ENCODE results near the gene HSPG2.

Gene HSPG2

DNA sequence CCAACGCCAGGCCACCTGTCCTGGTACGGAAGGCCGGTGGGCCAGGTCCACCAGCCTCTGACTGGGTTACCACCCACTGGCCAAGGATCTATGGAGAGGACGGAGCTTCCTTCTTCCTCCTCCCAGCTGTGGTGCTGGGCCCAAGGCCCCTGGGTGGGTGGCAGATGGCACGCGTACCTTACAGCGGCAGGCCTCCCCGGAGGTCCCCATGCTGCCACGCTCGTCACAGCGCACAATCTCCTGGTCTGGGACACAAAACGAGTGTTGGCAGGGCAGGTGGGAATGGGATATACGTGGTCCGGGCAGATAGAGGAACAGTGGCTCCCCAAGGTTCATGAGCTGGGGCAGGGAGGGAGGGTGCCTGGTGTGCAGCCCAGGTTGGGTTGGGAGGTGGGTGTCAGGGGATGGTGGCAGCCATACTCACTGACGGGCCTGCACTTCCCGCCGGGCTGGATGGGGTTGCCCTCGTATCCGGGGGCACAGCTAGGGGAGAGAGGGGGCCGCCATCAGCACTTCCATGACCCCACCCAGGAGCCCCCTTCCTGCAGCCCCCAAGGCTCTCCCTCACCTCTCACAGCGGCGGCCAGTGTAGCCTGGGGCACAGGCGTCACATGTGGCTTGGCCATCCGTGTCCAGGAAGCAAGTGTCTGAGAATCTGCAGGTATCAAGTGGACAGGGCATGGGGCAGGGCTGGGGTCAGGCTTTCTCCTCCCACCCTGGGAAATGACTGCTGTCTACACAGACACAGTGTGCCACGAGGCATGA, 58.9 kb downstream of the HSPG2 start:
- DNase-seq: no peak

DNA sequence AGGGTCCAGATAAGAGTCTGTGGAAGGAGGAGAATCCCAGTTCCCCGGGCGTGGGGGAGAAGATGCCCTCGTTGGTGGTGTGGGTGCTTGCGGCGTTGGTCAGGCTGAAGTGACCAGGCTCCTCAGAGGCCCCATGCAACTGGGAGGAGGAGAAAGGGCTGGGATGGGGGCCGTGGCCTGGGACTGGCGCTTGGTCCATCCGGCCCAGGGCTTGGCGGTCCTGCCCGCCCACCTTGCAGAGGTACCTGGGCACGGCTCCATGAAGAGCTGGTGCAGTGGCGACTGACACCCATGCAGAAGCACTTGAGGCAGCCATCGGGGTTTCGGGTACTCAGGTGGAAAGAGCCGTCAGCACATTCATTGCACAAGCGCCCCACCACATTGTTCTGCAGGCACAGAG, 60.8 kb downstream of the HSPG2 start:
- DNase-seq: no peak

DNA sequence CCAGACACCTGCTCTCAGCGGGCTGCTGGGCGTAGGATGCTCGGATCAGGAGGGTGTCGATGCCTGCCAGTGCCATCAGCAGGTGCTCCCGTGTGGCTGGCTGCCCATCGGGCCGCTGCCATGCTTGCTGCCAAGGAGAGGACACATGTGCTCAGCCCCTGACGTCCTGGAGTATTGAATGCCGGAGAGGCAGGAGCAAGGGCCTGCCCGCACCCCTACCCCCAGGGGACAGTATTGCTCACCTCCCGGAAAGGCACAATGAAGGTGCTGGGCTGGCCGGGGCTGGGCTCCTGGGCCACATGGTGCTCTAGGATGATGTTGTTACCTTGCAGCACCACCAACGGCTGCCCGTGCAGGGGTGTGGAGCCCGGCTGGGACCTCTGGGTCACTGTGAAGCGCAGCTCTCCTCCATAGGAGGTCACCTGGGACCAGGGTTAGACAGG, 61.5 kb downstream of the HSPG2 start:
- DNase-seq: no peak

DNA sequence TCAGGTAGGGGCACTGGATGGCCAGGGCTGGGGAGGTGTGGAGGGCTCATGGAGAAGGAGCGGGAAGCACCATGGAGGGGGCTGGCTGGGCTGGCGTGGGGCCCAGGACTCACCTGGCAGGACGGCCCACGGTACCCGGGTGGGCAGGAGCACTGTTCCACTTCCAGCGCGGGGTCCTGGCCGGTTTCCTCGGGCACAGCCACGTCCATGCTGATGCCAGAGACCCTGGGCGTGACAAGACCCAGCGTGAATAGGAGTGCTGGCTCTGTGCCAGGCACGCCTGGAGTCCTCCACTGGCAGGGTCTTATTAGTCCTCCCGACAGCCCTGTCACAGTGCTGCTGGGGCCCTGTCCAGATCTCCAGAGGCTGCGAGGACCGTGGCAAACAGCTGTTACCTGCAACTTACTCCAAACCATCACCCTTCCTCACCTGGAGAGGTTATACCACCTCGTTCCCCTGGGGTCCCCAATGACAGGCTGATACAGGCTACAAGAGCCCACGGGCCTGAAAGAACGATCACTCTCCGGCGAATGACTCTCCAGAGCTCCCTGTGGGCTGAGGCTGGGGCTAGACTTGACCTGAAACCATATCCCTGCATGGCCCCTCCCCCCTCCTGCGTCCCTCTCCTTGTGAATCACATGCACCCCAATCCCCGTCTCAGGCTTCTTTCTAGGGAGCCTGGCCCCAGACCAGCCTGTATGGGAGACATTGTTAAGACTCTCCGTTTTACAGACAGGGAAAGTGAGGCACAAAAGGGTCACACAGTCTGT, 62.1 kb downstream of the HSPG2 start:
- no peak for DNase-seq

DNA sequence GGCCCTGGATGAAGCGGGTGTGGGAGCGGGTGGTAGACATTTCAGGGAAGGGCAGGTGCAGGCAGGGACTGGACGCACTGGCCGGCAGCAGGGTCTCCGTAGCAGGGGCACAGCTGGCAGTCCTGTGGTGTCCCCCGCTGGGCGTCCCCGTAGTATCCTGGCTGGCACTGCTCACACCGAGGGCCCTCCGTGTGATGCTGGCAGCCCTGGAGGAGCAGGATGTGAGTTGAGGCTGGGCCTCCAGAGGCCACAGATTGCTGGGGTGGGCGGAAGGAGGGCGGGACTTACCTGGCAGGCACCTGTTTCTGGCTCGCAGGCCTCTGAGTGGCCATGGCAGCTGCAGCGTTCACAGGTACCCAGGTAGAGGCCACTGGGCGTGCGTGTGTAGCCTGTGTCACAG, 62.8 kb downstream of the HSPG2 start:
- DNase-seq: no peak

DNA sequence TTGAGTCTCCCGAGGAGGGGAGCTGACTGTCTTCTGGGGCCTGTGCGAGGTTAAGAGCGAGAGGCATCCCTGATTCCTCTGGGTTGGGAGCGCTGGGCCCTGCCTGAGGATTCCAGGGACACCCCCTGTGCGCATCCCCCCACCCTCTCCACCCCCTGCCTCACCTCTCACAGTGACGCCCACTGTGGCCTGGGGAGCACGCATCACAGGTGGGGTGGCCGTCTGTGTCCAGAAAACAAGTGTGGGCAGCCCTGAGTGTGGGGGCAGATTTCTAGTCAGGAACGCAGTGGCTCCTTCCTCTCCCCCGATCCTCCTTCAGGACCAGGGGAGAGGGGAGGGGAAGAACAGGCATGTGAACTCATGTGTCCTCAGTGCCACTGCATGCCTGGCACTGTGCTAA, 63.3 kb downstream of the HSPG2 start:
- DNase-seq: no peak

DNA sequence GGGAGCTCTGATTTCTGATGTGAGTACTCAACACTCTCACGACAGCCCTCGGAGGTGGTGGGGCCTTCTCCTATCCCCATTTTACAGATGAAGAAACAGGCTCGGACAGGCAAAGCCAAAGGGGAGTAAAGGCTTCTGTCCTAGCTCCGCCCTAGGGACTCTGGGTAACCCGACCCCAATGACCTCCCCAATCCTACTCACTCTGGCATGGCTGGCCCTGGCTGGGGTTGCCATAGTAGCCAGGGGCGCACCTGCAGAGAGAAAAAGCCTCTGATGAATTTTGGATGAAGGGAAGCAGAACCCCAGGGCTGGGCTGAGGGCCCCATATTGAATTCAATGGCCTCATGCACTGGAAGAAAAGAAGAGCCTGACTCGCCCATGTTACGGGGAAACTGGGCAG, 63.9 kb downstream of the HSPG2 start:
- DNase-seq: no peak

DNA sequence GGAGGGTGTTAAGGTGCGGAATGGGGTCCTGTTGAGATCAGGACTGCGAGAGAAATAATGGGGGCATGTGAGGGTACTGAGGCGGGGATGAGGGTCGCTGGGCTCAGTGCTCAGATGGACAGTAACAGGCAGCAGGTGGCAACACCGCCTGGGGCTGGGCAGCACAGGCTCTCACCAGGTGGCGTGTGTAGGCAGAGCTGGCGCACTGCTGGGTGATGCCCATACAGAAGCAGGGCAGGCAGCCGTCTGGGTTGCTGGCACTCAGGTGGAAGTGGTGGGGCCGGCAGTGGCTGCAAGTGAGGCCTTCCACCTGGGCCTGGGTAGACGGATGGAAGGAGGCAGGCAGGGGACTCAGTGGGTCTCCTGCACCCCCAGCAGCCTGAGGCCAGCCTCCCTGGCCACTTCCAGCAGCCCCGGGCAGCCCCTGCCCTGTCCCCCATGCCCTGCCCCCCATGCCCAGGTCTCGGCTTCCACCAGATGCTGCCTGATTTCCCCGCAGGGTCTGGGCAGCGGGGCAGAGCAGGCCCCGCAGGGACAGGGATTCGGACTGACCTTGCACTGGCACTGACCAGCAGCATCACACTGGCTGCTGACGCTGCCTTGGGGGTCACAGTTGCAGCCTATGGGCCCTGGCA, 64.5 kb downstream of the HSPG2 start:
- no peak for DNase-seq

DNA sequence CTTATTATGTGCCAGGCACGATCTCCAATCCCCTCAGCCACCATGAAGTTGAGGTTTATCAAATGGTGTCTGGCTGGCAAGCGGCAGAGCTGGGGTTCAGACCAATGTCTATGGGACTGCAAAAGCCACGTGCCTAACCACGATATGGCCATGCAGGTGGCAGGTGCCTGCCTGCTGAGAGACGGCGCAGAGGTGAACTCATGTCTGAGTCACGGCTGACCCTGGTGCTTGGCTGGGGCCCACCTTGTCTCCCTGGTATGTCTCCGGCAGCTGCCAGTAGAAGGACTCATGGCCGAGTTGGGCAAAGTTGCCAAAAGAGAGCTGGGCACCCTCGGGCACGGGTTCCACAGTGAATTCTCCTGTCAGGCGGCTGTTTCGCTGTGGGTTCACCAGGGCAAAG, 65.2 kb downstream of the HSPG2 start:
- no peak for DNase-seq

DNA sequence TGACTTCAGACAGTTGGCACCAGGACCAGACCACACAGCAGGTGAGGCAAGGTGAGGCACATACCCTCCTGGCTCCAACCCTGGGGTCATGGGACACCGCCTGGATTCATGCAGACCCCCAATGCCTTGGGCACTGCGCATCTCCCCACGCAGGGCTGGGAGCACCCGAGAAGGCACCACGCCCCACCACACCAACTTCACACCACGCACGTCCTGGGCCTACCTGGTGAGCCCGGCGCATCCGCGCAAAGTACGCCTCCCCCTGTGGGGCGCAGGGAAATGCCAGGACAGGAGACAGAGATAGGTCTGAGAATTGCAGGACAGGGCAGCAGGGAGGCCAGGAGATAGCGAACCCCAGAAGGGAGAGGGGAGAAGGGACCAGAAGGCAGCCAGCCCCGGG, 66.5 kb downstream of the HSPG2 start:
- DNase-seq: no peak

DNA sequence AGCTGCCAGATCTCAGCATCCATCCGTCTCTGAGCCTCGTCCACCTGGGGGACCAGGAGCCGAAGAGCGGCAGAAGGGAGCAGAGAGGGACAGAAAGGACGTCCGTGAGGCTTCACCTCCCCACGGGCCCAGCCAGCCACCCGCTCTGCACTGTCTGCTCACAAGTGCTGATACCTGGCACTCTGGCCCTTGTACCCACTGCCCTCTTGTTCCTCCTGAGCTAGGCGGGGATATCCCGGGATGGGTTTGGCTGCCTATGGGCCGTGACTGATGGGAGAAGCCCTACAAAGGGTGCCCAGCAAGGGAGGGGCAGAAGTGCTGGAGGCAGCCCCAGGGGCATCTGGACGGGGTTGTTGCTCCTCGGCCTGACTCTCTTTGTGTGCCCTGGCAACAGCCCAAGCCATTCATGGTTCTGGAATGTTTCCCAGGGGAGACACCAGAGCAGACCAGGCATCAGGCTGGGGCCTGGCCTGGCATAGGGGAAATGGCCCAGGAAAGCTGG, 67.4 kb downstream of the HSPG2 start:
- no peak for DNase-seq

DNA sequence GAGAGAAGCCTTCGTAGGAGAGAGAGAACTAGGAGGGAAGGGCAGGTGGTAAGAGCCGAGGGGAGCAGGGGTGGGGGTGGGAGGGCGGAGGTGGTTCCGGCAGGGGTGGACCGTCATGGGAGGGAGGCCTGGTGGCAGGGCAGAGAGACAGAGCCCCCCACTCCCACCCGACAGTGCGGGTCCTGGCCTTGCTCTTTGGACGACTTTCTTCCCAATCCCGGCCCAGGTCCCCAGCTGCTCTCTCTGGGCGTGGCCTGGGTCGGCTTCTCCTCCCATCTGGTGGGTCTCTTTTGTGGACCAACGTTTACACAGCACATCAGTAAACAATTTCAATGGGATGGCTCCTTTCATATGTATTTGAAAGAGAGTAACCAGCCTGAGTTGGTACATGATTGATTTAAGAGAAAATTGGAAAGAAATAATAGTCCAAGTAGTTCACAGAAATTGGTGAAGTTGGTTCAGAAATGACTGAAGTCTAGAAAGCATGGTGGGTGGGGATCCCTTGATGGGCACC, 68.1 kb downstream of the HSPG2 start:
- no peak for DNase-seq

DNA sequence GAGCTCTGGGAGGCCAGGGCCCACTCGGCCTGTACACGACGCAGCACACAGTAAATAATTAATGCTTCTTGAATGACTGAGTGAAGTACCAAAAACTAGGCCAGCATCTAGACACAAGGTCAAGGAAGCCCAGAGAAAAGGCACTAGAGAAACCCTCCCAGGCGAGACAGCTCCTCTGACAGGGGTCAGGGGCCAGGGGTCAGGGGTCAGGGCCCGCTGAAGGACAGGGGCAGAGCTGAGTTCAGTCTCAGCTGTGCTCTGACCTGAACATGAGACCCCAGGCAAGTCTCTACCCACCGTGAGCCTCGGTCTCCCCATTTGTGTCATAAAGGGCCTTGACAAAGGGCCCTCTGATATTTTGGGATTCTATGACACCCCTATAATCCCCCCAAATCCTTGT, 68.6 kb downstream of the HSPG2 start:
- no peak for DNase-seq

DNA sequence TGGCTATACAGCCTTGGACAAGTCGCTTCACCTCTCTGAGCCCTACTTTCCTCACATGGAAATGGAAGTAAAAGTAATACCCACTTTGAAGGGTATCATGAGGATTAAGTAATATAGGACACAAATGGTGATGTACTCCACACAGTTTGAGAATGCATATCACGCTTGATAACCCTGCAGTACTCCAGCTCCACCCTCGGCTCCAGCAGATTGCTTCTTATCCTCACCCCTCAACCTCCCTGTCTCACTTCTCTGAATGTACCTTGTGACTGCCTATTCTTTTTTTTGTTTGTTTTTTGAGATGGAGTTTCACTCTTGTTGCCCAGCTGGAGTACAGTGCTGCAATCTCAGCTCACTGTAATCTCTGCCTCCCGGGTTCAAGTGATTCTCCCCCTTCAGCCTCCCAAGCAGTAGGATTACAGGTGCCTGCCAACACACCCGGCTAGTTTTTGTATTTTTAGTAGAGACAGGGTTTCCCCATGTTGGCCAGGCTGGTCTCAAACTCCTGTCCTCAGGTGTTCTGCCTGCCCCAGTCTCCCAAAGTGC, 69.6 kb downstream of the HSPG2 start:
- no peak for DNase-seq

DNA sequence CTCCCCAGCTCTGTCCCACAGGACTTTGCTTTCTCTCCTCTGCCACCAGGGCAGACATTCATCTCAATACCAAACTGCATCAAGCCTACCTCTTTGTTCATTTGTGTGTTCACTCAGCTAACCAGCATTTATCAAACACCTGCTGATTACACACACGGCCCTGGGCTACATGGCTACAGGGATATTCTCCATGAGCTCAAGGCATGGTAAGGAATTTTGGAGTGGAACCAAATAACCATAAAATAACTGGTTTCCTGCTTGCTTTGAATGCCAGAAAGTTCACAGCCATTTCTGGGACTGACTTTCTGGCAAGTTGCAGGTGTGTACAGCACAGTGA, 70.4 kb downstream of the HSPG2 start:
- DNase-seq: no peak

DNA sequence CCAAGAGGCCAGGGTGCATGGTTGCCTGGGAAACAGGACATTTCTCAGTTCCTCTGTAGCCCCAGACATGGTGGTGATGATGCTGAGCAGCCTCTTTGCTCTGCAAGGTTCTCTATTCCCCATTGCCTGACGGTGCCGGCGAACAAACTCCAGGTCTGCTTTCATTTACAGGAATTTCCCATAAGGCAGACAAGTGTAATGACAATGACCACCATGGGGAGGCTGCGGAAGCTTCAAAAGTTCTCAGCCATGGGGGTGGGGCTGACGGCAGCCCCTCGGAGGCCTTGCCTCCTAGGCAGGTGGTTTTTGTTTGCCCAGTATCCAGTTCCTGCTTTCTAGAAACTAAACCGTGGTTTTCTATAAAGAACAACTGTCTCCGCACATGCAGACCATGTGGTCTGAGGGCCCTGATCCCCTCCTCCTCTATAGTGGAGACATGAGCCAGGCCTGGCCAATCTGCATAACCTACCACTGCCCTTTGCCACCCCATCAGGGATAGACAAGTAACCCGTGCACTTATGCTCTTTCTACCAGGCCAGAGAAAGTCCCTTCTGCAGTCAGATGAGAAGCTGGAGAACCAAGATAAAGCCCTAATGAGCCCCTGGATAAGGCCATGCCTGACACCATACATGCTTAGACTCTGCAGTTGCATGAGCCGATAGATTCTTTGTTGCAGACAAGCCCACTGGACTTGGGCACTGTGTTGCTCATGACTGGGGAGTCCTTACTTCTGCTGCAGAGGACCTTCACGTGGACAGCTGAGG, 71.0 kb downstream of the HSPG2 start:
- DNase-seq: peak; percentile 11

DNA sequence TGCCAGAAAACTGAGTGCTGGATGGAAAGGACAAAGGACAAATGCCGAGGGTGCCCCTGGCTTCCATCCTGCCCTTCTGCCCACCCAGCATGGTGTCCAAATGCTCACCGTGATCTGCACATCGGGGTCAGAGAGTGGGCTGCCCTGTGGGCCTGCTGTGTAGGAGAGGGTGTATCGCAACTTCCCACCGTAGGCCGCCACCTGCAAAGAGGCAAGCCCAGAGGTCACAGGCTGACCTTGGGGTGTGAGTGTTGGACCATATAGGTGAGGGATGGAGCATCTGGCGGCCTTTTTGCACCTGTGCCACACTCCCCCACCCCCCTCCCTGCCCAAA, 71.5 kb downstream of the HSPG2 start:
- no peak for DNase-seq

DNA sequence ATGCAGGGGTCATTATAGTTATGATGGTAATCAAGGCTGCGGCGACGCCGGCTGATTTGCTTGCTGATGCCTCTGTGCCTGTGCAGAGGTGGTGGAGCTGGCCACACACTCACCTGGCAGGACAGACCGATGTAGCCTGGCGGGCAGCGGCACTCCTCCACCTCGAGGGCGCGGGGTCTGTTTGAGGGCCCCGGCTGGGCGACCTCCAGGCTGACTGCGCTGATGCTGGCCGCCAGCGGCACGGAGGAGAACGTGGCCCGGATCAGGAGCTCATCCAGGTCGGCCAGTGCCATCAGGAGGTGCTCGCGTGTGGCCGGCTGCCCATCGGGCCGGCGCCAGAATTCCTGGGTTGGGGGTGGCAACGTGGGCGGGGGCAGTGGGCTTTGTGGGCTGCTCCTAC, 72.4 kb downstream of the HSPG2 start:
- DNase-seq: no peak

DNA sequence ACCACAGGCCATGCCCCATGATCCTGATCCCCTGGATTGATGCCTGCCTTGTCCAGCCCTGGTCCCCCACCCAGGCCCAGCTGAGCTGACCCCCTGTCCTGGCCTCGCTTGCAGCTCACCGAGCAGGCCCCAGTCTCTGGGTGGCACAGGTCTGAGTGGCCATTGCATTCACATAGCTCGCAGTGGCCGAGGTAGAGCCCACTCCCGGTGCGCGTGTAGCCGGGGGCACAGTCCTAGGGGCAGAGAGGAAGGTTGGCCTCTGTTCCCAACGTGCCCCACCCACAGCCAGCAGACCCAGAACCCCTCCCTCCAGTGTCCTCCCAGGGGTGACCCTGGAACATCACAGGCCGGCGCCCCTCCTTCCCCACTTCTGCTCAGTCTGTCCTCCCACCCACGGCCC, 73.1 kb downstream of the HSPG2 start:
- DNase-seq: no peak

DNA sequence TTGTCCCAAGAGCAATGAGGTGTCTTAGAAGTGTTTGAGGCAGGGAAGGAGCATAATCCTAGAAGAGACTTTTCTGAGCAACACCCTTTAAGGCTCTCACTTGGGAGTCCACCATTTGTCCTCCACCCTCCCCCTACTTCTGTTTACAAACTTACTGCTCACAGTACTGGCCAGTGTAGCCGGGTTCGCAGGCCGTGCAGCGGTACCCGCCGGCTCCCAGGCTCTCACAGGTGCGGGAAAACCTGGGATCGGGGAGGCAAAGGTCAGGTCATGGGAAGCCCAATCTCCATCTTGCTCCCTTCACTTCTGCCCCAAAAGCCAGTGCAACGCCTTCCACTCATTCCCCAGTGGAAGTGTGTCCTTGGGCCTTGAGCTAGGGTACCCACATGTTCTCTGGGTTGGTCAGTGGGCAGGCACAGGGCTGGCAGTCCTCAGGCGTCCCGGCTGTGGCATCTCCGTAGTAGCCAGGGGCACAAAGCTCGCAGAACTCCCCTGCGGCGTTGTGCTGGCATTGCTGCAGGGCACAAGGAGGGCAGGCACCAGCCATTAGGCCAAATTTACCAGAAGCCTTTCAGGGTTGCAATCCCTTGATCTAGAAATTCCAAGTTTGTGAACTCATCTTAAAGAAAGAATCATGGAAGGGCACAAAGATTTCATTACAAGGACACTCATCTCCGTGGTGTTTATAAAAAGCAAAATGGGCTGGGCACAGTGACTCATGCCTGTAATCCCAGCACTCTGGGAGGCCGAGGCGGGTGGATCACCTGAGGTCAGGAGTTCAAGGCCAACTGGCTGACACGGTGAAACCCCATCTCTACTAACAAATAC, 75.3 kb downstream of the HSPG2 start:
- no peak for DNase-seq

DNA sequence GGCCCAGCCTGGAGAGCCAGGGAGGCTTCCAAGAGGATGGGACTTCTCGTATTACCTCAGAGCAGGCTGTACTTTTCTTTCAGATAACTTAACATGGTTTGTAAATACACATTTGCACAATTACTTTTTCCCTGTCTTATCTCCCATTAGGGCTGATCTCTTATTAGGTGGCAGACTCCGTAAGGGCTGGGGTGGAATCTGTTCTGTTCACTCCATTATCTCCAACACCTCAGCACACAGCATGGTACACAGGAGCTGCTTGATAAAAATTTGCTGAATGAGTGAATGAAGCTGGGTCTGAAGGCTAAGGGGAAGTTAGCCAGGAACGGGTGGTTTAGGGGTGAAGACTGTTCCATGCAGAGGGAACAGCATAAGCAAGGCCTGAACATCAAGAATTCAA, 76.1 kb downstream of the HSPG2 start:
- DNase-seq: no peak

DNA sequence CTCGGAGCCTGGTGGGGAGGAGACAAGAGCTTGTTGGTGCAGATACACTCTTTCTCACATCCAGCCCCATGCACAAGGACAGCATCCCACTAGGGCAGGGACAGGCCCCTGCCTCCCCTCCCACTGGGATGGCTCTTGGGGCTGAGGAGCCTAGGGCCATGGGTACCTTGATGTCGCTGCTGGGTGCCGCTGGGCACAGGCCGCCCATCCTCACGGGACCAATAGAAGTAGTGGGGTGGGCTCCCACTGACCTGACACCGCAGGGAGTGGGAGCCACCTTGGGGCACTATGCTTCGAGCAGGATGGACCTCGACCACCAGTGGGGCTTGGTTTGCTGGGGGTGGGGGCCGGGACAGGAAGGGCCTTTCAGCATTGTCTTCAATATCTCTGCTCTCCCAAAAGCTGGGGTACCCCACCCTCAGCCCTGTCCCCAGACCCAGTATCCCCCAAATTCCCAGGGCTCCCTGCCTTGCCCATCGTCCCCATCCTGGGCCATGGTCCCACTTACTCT, 77.4 kb downstream of the HSPG2 start:
- DNase-seq: no peak
